GM23338 (cell line): ENCODE results near the gene TSHZ2. TPM values are rescaled to one million over a fixed set of nuclear protein-coding genes. Genes with fewer than 3 reads are reported as not detected.

ENCODE experiments used
- ATAC-seq: fragments of 200-7000 bp; cut with Tn5 transposase; 3 replicates; pipeline ENCODE4 v1.9.1; 2020
- DNase-seq: peaks from one replicate; pipeline ENCODE4 v3.0.0-alpha.2; 2015; ENCODE audit warnings: low spot score
- H2AFZ ChIP-seq: fragments of 200-600 bp; sonication (generic); 2 replicates; pipeline ENCODE4 v1.8.0; 2016; ENCODE audit warnings: antibody characterized with exemption, mild to moderate bottlenecking, moderate library complexity
- H3F3A ChIP-seq: fragments of 200-600 bp; sonication (generic); replicated peaks from 2 replicates; pipeline ENCODE4 v1.8.0; 2017; ENCODE audit warnings: antibody characterized with exemption, mixed run types, low read depth
- H3K27ac ChIP-seq: fragments of 200-600 bp; sonication (generic); 2 replicates; pipeline ENCODE4 v1.6.1; 2016; ENCODE audit warnings: low read depth
- H3K27me3 ChIP-seq: fragments of 200-600 bp; sonication (generic); 2 replicates; pipeline ENCODE4 v1.8.0; 2016; ENCODE audit warnings: mild to moderate bottlenecking, mixed run types, moderate library complexity; ENCODE audit not compliant: insufficient read depth
- H3K36me3 ChIP-seq: fragments of 200-600 bp; sonication (generic); 2 replicates; pipeline ENCODE4 v1.8.0; 2016; ENCODE audit warnings: mild to moderate bottlenecking; ENCODE audit not compliant: insufficient read depth
- H3K4me1 ChIP-seq: fragments of 200-600 bp; sonication (generic); 2 replicates; pipeline ENCODE4 v1.8.0; 2016; ENCODE audit warnings: mild to moderate bottlenecking, moderate library complexity; ENCODE audit not compliant: insufficient read depth
- H3K4me2 ChIP-seq: fragments of 200-600 bp; sonication (generic); 2 replicates; pipeline ENCODE4 v1.7.1; 2017; ENCODE audit warnings: mixed run types
- H3K4me3 ChIP-seq: fragments of 200-600 bp; sonication (generic); 2 replicates; pipeline ENCODE4 v1.6.1; 2016; ENCODE audit warnings: mixed run types
- H3K79me2 ChIP-seq: fragments of 200-600 bp; sonication (generic); replicated peaks from 2 replicates; pipeline ENCODE4 v1.8.0; 2017; ENCODE audit warnings: mild to moderate bottlenecking; ENCODE audit not compliant: insufficient read depth
- H3K9me2 ChIP-seq: fragments of 200-600 bp; sonication (generic); 2 replicates; pipeline ENCODE4 v1.8.0; 2017; ENCODE audit not compliant: insufficient read depth
- H4K20me1 ChIP-seq: fragments of 200-600 bp; sonication (generic); replicated peaks from 2 replicates; pipeline ENCODE4 v1.8.0; 2017; ENCODE audit warnings: mild to moderate bottlenecking; ENCODE audit not compliant: insufficient read depth
- H3K27ac Mint-ChIP-seq: 2 replicates; pipeline ENCODE4 v1.8.0; 2020; ENCODE audit warnings: inconsistent platforms, mild to moderate bottlenecking, moderate library complexity, mixed read lengths
- H3K27me3 Mint-ChIP-seq: 3 replicates; pipeline ENCODE4 v1.8.0; 2022; ENCODE audit warnings: low read depth, mild to moderate bottlenecking, moderate library complexity, mixed read lengths, inconsistent platforms; ENCODE audit not compliant: insufficient read depth, poor library complexity
- H3K36me3 Mint-ChIP-seq: 3 replicates; pipeline ENCODE4 v1.8.0; 2021; ENCODE audit warnings: low read depth, mild to moderate bottlenecking, inconsistent platforms, moderate library complexity, mixed read lengths
- H3K4me1 Mint-ChIP-seq: 3 replicates; pipeline ENCODE4 v1.8.0; 2020; ENCODE audit warnings: mild to moderate bottlenecking, inconsistent platforms, mixed read lengths
- H3K4me3 Mint-ChIP-seq: 3 replicates; pipeline ENCODE4 v1.8.0; 2021; ENCODE audit warnings: moderate library complexity, mild to moderate bottlenecking, inconsistent platforms, mixed read lengths
- H3K9me3 Mint-ChIP-seq: 3 replicates; pipeline ENCODE4 v1.8.0; 2020; ENCODE audit warnings: moderate library complexity, mild to moderate bottlenecking, inconsistent platforms, mixed read lengths
- CREB1 ChIP-seq: fragments of 250-450 bp; sonication (Bioruptor Pico); IDR thresholded peaks from 2 replicates; pipeline ENCODE4 v1.5.0; 2020; ENCODE audit warnings: low read depth, mild to moderate bottlenecking, moderate library complexity
- ETS1 ChIP-seq: IDR thresholded peaks from 2 replicates; pipeline ENCODE4 v1.6.1; 2016; ENCODE audit warnings: antibody characterized with exemption
- ZNF462 ChIP-seq: fragments of 250-450 bp; sonication (Bioruptor Pico); IDR thresholded peaks from 2 replicates; pipeline ENCODE4 v1.5.0; 2020; ENCODE audit warnings: mild to moderate bottlenecking, moderate library complexity
- polyA plus RNA-seq: library from polyadenylated mRNA; unstranded; fragments of >200 nt; fragmentation: Nextera tagmentation; extraction: Ambion mirVana; gene quantifications from 2 replicates; pipeline ENCODE4 v1.2.1, GENCODE V29; 2016
- total RNA-seq: library from RNA; depleted of rRNA; stranded (reverse); fragments of >200 nt; shearing (Covaris generic); gene quantifications from 2 replicates; pipeline ENCODE4 v1.2.3, GENCODE V29; 2014

TSHZ2 gene
- total and polyA plus RNA-seq, 2 experiments from 2014 or later = 0.49 to 1.3 TPM

- TF ChIP-seq ZNF462 = no peak
Observed at GRCh38 chr20:53316206-53316937, 344.2 kb downstream of the TSHZ2 start (continued).

- Mint-ChIP-seq H3K27me3 (peaks cover 2% of the 10 kb centered on the region), H3K27ac (no peak overlapping the region), H3K4me3 (no peak overlapping the region), H3K4me1 (peaks cover 17% of the 10 kb centered on the region), H3K36me3 (no peaks in the 10 kb centered on the region), H3K9me3 (no peaks in the 10 kb centered on the region; the same call in 2 of the 3 replicates)
- no peaks in the 10 kb centered on the region for H3K79me2 ChIP-seq
- no peaks in the 10 kb centered on the region for H4K20me1 ChIP-seq
- no peak for TF ChIP-seq ETS1
- no peak for TF ChIP-seq CREB1
- H2AFZ ChIP-seq = no peak overlapping the region
- no peak overlapping the region for H3K27ac ChIP-seq
- H3K4me2 ChIP-seq = no peak overlapping the region
- no peaks in the 10 kb centered on the region for H3K27me3 ChIP-seq
- H3K4me3 ChIP-seq = no peak overlapping the region
- ATAC-seq (no peak), DNase-seq (no peak)
- no peaks in the 10 kb centered on the region for H3K9me2 ChIP-seq
- H3K4me1 ChIP-seq = peaks cover 10% of the 10 kb centered on the region
- 0 out of 2 replicates have a peak, but pooled peaks cover 3% of the 10 kb centered on the region for H3K36me3 ChIP-seq
- H3F3A ChIP-seq = no peaks in the 10 kb centered on the region
Observed at GRCh38 chr20:53319200-53319599, 347.0 kb downstream of the TSHZ2 start.
